ENCODE data around the gene ZNF33A. TPM values are rescaled to one million over a fixed set of nuclear protein-coding genes. Genes with fewer than 3 reads are reported as not detected.

The ZNF33A gene
- total and polyA plus RNA-seq, 2 donors (not counting 3 experiments of a cell fraction or from before 2014, with no cell fraction given) = 4.6 to 13.2 TPM

DNA sequence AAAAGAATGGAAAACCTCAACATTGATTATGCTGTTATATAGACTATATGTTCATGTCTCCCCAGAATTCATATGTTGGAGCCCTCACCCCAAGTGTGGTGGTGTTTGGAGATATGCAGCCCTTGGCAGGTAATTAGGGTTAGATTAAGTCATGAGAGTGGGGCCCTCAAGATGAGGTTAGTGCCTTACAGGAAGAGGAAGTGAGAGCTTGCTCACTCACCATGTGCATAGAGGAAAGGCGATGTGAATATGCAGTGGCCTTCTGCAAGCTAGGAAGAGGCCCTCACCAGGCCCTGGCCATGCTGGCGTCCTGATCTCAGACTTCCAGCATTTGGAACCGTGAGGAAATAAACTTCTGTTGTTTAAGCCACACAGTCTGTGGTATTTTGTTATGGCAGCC, 14.8 kb downstream of the ZNF33A start:
- H2AFZ ChIP-seq (ENCODE audit: low read depth, low read length) = no peak overlapping the region
- no peaks in the 10 kb centered on the region for H3K27me3 ChIP-seq (ENCODE audit: control insufficient read depth in 2 of 2, insufficient read depth in 2 of 2, low read length in 2 of 2)
- no peaks in the 10 kb centered on the region for H3K9me1 ChIP-seq (replicated peaks; ENCODE audit: control insufficient read depth, extremely low read depth, insufficient read depth, low read length)
- dilution Hi-C loops (cut with MboI; ENCODE audit: extremely low pct_ligation_motif_present, low sequenced_read_pairs) = no loop called here
- FAIRE-seq = no peak
- H3K9ac ChIP-seq (replicated peaks; ENCODE audit: extremely low read depth, insufficient read depth, low read length) = no peak overlapping the region
- H3K4me1 ChIP-seq (ENCODE audit: control insufficient read depth, extremely low read depth, insufficient read depth, low read length) = no peaks in the 10 kb centered on the region
- no TSS peak for BruUV-seq (replicated peaks)
- ChIA-PET POLR2A (no interaction called here), CTCF (no interaction called here)
- H3K4me3 ChIP-seq (replicated peaks in 1 of 3; ENCODE audit: insufficient read depth in 1 of 3, low read depth in 1 of 3, low read length in 3 of 3) = no peak overlapping the region
- TF ChIP-seq EZH2 (IDR thresholded peaks at IDR 0.05; ENCODE audit: borderline replicate concordance, low read depth, low read length, severe bottlenecking) (no peak), GATA2 (IDR thresholded peaks at IDR 0.05; ENCODE audit: insufficient read depth, insufficient read length, low read depth, low read length) (no peak), FOS (IDR thresholded peaks at IDR 0.05; ENCODE audit: borderline replicate concordance, insufficient read depth, low read length) (no peak), JUN (IDR thresholded peaks at IDR 0.05; ENCODE audit: borderline replicate concordance, insufficient read depth, insufficient read length, low read depth) (no peak), MYC (IDR thresholded peaks at IDR 0.05; ENCODE audit: low read depth, low read length) (no peak)
- TF ChIP-seq, protein P1, sequence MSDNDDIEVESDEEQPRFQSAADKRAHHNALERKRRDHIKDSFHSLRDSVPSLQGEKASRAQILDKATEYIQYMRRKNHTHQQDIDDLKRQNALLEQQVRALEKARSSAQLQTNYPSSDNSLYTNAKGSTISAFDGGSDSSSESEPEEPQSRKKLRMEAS (IDR thresholded peaks at IDR 0.05; ENCODE audit: insufficient read depth, insufficient read length) = no peak
- TF ChIP-seq, protein P2, sequence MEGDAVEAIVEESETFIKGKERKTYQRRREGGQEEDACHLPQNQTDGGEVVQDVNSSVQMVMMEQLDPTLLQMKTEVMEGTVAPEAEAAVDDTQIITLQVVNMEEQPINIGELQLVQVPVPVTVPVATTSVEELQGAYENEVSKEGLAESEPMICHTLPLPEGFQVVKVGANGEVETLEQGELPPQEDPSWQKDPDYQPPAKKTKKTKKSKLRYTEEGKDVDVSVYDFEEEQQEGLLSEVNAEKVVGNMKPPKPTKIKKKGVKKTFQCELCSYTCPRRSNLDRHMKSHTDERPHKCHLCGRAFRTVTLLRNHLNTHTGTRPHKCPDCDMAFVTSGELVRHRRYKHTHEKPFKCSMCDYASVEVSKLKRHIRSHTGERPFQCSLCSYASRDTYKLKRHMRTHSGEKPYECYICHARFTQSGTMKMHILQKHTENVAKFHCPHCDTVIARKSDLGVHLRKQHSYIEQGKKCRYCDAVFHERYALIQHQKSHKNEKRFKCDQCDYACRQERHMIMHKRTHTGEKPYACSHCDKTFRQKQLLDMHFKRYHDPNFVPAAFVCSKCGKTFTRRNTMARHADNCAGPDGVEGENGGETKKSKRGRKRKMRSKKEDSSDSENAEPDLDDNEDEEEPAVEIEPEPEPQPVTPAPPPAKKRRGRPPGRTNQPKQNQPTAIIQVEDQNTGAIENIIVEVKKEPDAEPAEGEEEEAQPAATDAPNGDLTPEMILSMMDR (IDR thresholded peaks at IDR 0.05; ENCODE audit: extremely low read depth in 1 of 2, insufficient read depth in 1 of 2, low read depth in 1 of 2, low read length in 2 of 2) = no peak
- H3K4me2 ChIP-seq (ENCODE audit: insufficient read depth, low read length) = no peak overlapping the region
- DNase-seq (ENCODE audit: low read depth, low spot score) = no peak
- intact Hi-C loops (cut with micrococcal nuclease) = no loop called here
- H4K20me1 ChIP-seq (replicated peaks; ENCODE audit: control insufficient read depth, extremely low read depth, insufficient read depth, low read length) = no peaks in the 10 kb centered on the region
- no peaks in the 10 kb centered on the region for H3K79me2 ChIP-seq (ENCODE audit: control insufficient read depth, insufficient read depth, low read length)
- no peaks in the 10 kb centered on the region for H3K9me3 ChIP-seq (replicated peaks; ENCODE audit: control insufficient read depth, insufficient read depth, low read length)
- H3K36me3 ChIP-seq (ENCODE audit: control insufficient read depth in 2 of 2, extremely low read depth in 1 of 2, insufficient read depth in 2 of 2, low read length in 2 of 2) = peaks cover 0 to 4% of the 10 kb centered on the region in 2 experiments
- H3K27ac ChIP-seq (ENCODE audit: insufficient read depth, low read depth, low read length) = no peak overlapping the region

Measured in endothelial cell of umbilical vein (primary cell).